Esophagus muscularis mucosa (tissue), 4 donors: ENCODE data around the gene ZC3H12C. TPM values are rescaled to one million over a fixed set of nuclear protein-coding genes. Genes with fewer than 3 reads are reported as not detected.

ENCODE experiments used
- DNase-seq: peaks from one replicate; pipeline ENCODE4 v3.0.0-alpha.2; 2017; ENCODE audit errors: extremely low spot score
- H3K27ac ChIP-seq, 4 donors: fragments of 200-600 bp; sonication (generic); replicated peaks in 1 of 4; 1 replicate in 3 of 4; 2 replicates in 1 of 4; pipeline ENCODE4 v1.5.1; 2016 to 2019; ENCODE audit warnings: mild to moderate bottlenecking in 1 of 4
- H3K27me3 ChIP-seq, 4 donors: fragments of 200-600 bp; sonication (generic); one replicate each; pipeline versions ENCODE4 v1.5.1 to v1.6.0; 2016 to 2019
- H3K36me3 ChIP-seq, 4 donors: fragments of 200-600 bp; sonication (generic); one replicate each; pipeline ENCODE4 v1.5.1; 2016 to 2019
- H3K4me1 ChIP-seq, 4 donors: fragments of 200-600 bp; sonication (generic); one replicate each; pipeline ENCODE4 v1.5.1; 2016 to 2019
- H3K4me3 ChIP-seq, 4 donors: fragments of 200-600 bp; sonication (generic); 1 replicate in 2 of 4; 2 replicates in 2 of 4; pipeline ENCODE4 v1.5.1; 2016 to 2019; ENCODE audit warnings: mild to moderate bottlenecking in 4 of 4, moderate library complexity in 1 of 4
- H3K9me3 ChIP-seq, 4 donors: fragments of 200-600 bp; sonication (generic); 1 replicate in 3 of 4; 2 replicates in 1 of 4; pipeline ENCODE4 v1.5.1; 2016 to 2019
- CTCF ChIP-seq, 3 experiments: fragments of 200-600 bp in 2 of 3; fragments of 450-650 bp in 1 of 3; sonication (generic) in 2 of 3; IDR thresholded peaks; one replicate each; pipeline ENCODE4 v1.5.1; 2017 to 2019; ENCODE audit warnings: antibody characterized with exemption in 3 of 3, mild to moderate bottlenecking in 2 of 3, moderate library complexity in 1 of 3
- EP300 ChIP-seq: sonication (generic); formaldehyde crosslinking; IDR thresholded peaks from one replicate; pipeline ENCODE4 v1.6.1; 2017; ENCODE audit warnings: antibody characterized with exemption
- POLR2A ChIP-seq: fragments of 450-650 bp; IDR thresholded peaks from one replicate; pipeline ENCODE4 v1.6.1; 2017; ENCODE audit warnings: antibody characterized with exemption, moderate library complexity, mild to moderate bottlenecking, low read depth
- POLR2AphosphoS5 ChIP-seq, 2 donors: sonication (generic); formaldehyde crosslinking; IDR thresholded peaks; one replicate each; pipeline ENCODE4 v1.6.1; 2017; ENCODE audit warnings: antibody characterized with exemption in 2 of 2
- WGBS: methylation state at CpG from one replicate; pipeline ENCODE4 v1.1.5; 2018; 5-methylcytosine and 5-hydroxymethylcytosine counted together
- intact Hi-C: fragments of 100-400 bp; cut with DNase I; formaldehyde crosslinking; loops from one replicate; pipeline ENCODE4 v1.15.1; 2023
- total RNA-seq, 4 donors: library from RNA; depleted of rRNA; stranded (reverse); fragments of >200 nt; gene quantifications; one replicate each; pipeline versions ENCODE4 v1.1.0 to v1.2.1, GENCODE V29; 2016

ZC3H12C gene
- total RNA-seq, 4 donors from 2014 or later, result 21.9 to 33.6 (median 24.4) TPM

GRCh38 chr11:110217223-110217877, 124.2 kb downstream of the ZC3H12C start:
- Histone ChIP-seq H3K27ac (no peak overlapping the region), H3K9me3 (no peaks in the 10 kb centered on the region), H3K27me3 (no peaks in the 10 kb centered on the region), H3K4me1 (no peaks in the 10 kb centered on the region), H3K36me3 (peaks cover 0 to 11% (median 0%) of the 10 kb centered on the region in 4 donors), H3K4me3 (no peak overlapping the region)
- 85% methylated on average over 12 of the region's 12 CpGs for WGBS
- intact Hi-C loops, result no loop called here
- DNase-seq, result no peak
- TF ChIP-seq EP300 (no peak), POLR2AphosphoS5 (IDR thresholded peaks at IDR 0.05) (no peak), CTCF (IDR thresholded peaks at IDR 0.05) (no peak)

GRCh38 chr11:110217936-110218335, 124.7 kb downstream of the ZC3H12C start:
- intact Hi-C loops, result no loop called here
- Histone ChIP-seq H3K9me3 (no peaks in the 10 kb centered on the region), H3K27ac (no peak overlapping the region), H3K36me3 (peaks cover 0 to 11% (median 0%) of the 10 kb centered on the region in 4 donors), H3K27me3 (no peaks in the 10 kb centered on the region), H3K4me1 (no peaks in the 10 kb centered on the region), H3K4me3 (no peak overlapping the region)
- 84% methylated on average over 3 of the region's 3 CpGs for WGBS
- TF ChIP-seq EP300, result no peak
- TF ChIP-seq POLR2AphosphoS5 (IDR thresholded peaks at IDR 0.05), result no peak
- no peak for TF ChIP-seq POLR2A
- no peak for TF ChIP-seq CTCF (IDR thresholded peaks at IDR 0.05)
- no peak for DNase-seq

- H3K27me3 ChIP-seq, result no peaks in the 10 kb centered on the region
- H3K27ac ChIP-seq, result no peak overlapping the region
- 98% methylated on average over 4 of the region's 4 CpGs for WGBS
- no peaks in the 10 kb centered on the region for H3K9me3 ChIP-seq
- no peak for DNase-seq
- H3K4me3 ChIP-seq, result no peak overlapping the region
- no peaks in the 10 kb centered on the region for H3K4me1 ChIP-seq
- TF ChIP-seq EP300 (no peak), CTCF (IDR thresholded peaks at IDR 0.05) (no peak), POLR2AphosphoS5 (IDR thresholded peaks at IDR 0.05) (no peak), POLR2A (no peak)
- intact Hi-C loops, result no loop called here
- peaks cover 0 to 11% (median 0%) of the 10 kb centered on the region in 4 donors for H3K36me3 ChIP-seq
These were observed 126.0 kb downstream of the ZC3H12C start for GRCh38 chr11:110219006-110219785.

Other genes starting within 250 kb of the ZC3H12C start
- 100 to 1,000 TPM in 1 of 4 donors, 10 to 100 TPM in 3; 86.6 to 105 (median 90.4) TPM for gene RDX, start 203.2 kb downstream of the ZC3H12C start, total RNA-seq